GM12878 (cell line): ENCODE results near the gene HCCS. TPM values are rescaled to one million over a fixed set of nuclear protein-coding genes. Genes with fewer than 3 reads are reported as not detected.

Experiments used
- ATAC-seq: fragments of 200-7000 bp; cut with Tn5 transposase; 3 replicates; pipeline ENCODE4 v1.9.1; 2020; ENCODE audit warnings: mild to moderate bottlenecking, moderate library complexity
- BruUV-seq: library from RNA; stranded (reverse); fragments of 400-500 nt; replicated peaks from 2 replicates; lab custom pipeline; 2021; lab: Mats Ljungman, UMichigan
- CTCF ChIA-PET: fragments of 300-600 bp; sonication (Branson Sonifier 250); formaldehyde crosslinking; extraction: SDS; loops from one replicate; lab custom pipeline; 2021; ENCODE audit warnings: inconsistent platforms; lab: Yijun Ruan, JAX
- POLR2A ChIA-PET: fragments of 350-600 bp; formaldehyde crosslinking; extraction: SDS; loops from one replicate; lab custom pipeline; 2021; ENCODE audit warnings: inconsistent platforms; lab: Charles Lee
- RAD21 ChIA-PET: fragments of 300-600 bp; sonication (Branson Sonifier 250); formaldehyde crosslinking; loops from one replicate; lab custom pipeline; 2023; ENCODE audit warnings: antibody characterized with exemption; ENCODE audit not compliant: unreplicated experiment; lab: Charles Lee
- SMC1A ChIA-PET: fragments of 300-600 bp; sonication (Branson Sonifier 250); formaldehyde crosslinking; loops from one replicate; lab custom pipeline; 2023; ENCODE audit not compliant: unreplicated experiment, uncharacterized antibody; lab: Charles Lee
- DNase-seq: peaks from one replicate; pipeline ENCODE4 v3.0.0-alpha.2; 2011; ENCODE audit warnings: low read depth, low spot score
- FAIRE-seq: peaks from 3 replicates; lab custom pipeline; 2011; peaks lifted over from hg19 to GRCh38; lab: Jason Lieb, UNC
- H2AFZ ChIP-seq: 2 replicates; pipeline ENCODE4 v1.6.0; 2011; ENCODE audit warnings: low read depth, low read length, control low read depth; ENCODE audit not compliant: control insufficient read depth
- H3K27ac ChIP-seq: 2 replicates; pipeline ENCODE4 v1.5.1; 2011; ENCODE audit warnings: control low read depth; ENCODE audit not compliant: control insufficient read depth, insufficient read depth
- H3K27me3 ChIP-seq, 2 experiments: replicated peaks in 1 of 2; 2 replicates each; pipeline versions ENCODE4 v1.6.0 to v1.6.1; 2011; ENCODE audit warnings: low read length in 1 of 2; ENCODE audit not compliant: control insufficient read depth in 2 of 2, insufficient read depth in 2 of 2
- H3K36me3 ChIP-seq, 2 experiments: 2 replicates each; pipeline ENCODE4 v1.5.1; 2011; ENCODE audit warnings: low read length in 1 of 2; ENCODE audit not compliant: control insufficient read depth in 2 of 2, insufficient read depth in 2 of 2
- H3K4me1 ChIP-seq: 2 replicates; pipeline ENCODE4 v1.6.1; 2011; ENCODE audit warnings: mild to moderate bottlenecking, low read length, moderate library complexity, mixed read lengths; ENCODE audit not compliant: control insufficient read depth, insufficient read depth
- H3K4me2 ChIP-seq: 2 replicates; pipeline ENCODE4 v1.6.0; 2011; ENCODE audit warnings: control low read depth; ENCODE audit not compliant: control insufficient read depth, insufficient read depth
- H3K4me3 ChIP-seq: fragments of 200-600 bp; sonication (generic); 2 replicates; pipeline ENCODE4 v1.5.1; 2016
- H3K79me2 ChIP-seq: 2 replicates; pipeline ENCODE4 v1.6.0; 2011; ENCODE audit warnings: low read length; ENCODE audit not compliant: control insufficient read depth, insufficient read depth
- H3K9ac ChIP-seq: 2 replicates; pipeline ENCODE4 v1.8.0; 2011; ENCODE audit warnings: low read length, control low read depth, mixed read lengths; ENCODE audit not compliant: control insufficient read depth, insufficient read depth
- H3K9me3 ChIP-seq: replicated peaks from 3 replicates; pipeline ENCODE4 v1.5.1; 2011; ENCODE audit warnings: mild to moderate bottlenecking, low read length; ENCODE audit not compliant: control insufficient read depth, insufficient read depth
- H4K20me1 ChIP-seq: 2 replicates; pipeline ENCODE4 v1.6.0; 2011; ENCODE audit not compliant: control insufficient read depth, insufficient read depth
- EGR1 ChIP-seq, 2 experiments: IDR thresholded peaks; 1 replicate in 1 of 2; 2 replicates in 1 of 2; pipeline ENCODE4 v1.6.1; 2011 to 2012; ENCODE audit warnings: low read depth in 2 of 2, low read length in 2 of 2, borderline replicate concordance in 1 of 2, mild to moderate bottlenecking in 1 of 2, moderate library complexity in 1 of 2
- EP300 ChIP-seq, 2 experiments: fragments of 150-350 bp in 1 of 2; IDR thresholded peaks; 2 replicates each; pipeline ENCODE4 v1.6.1; 2011 to 2012; ENCODE audit warnings: low read depth in 2 of 2, low read length in 2 of 2, borderline replicate concordance in 1 of 2, improper control_type of control experiment in 1 of 2, inconsistent platforms in 1 of 2; ENCODE audit not compliant: control insufficient read depth in 1 of 2
- FOXM1 ChIP-seq: IDR thresholded peaks from 2 replicates; pipeline ENCODE4 v1.6.1; 2012; ENCODE audit warnings: low read depth, mild to moderate bottlenecking, inconsistent platforms, low read length, moderate library complexity
- KLF5 ChIP-seq: fragments of 450-650 bp; IDR thresholded peaks from 2 replicates; pipeline ENCODE4 v1.6.1; 2014; ENCODE audit warnings: mild to moderate bottlenecking; ENCODE audit not compliant: partially characterized antibody
- MTA2 ChIP-seq: fragments of 450-650 bp; IDR thresholded peaks from 2 replicates; pipeline ENCODE4 v1.6.1; 2016; ENCODE audit warnings: low read depth, mild to moderate bottlenecking, moderate library complexity
- MTA3 ChIP-seq: IDR thresholded peaks from 2 replicates; pipeline ENCODE4 v1.6.1; 2012; ENCODE audit warnings: low read length, inconsistent platforms, borderline replicate concordance
- MYB ChIP-seq: fragments of 150-350 bp; IDR thresholded peaks from 2 replicates; pipeline ENCODE4 v1.6.1; 2014; ENCODE audit warnings: mild to moderate bottlenecking, low read depth, low read length, borderline replicate concordance
- PKNOX1 ChIP-seq: fragments of 450-650 bp; IDR thresholded peaks from 2 replicates; pipeline ENCODE4 v1.6.1; 2016; ENCODE audit warnings: mild to moderate bottlenecking
- ZBTB11 ChIP-seq: fragments of 450-650 bp; formaldehyde crosslinking; IDR thresholded peaks from 2 replicates; pipeline ENCODE4 v1.5.0; 2022; ENCODE audit warnings: mild to moderate bottlenecking, missing genetic modification characterization
- ZNF384 ChIP-seq: IDR thresholded peaks from 2 replicates; pipeline ENCODE4 v1.6.1; 2012; ENCODE audit warnings: low read depth, mild to moderate bottlenecking, low read length, improper control_type of control experiment, borderline replicate concordance
- WGBS: methylation state at CpG from one replicate; pipeline ENCODE4 v1.1.6; 2016; ENCODE audit warnings: low lambda C conversion rate; ENCODE audit not compliant: insufficient replicate concordance, insufficient coverage; ENCODE audit errors: missing lambda C conversion rate; 5-methylcytosine and 5-hydroxymethylcytosine counted together
- in situ Hi-C: fragments of 300-500 bp; cut with MboI; formaldehyde crosslinking; loops from 9 replicates; pipeline ENCODE4 v1.14.3; 2018; ENCODE audit warnings: mixed read lengths
- intact Hi-C: fragments of 100-400 bp; cut with micrococcal nuclease; formaldehyde crosslinking; loops from one replicate; pipeline ENCODE4 v1.14.2; 2022; ENCODE audit not compliant: unreplicated experiment
- polyA plus RNA-seq, 11 experiments: library from polyadenylated mRNA; depleted of rRNA in 4 of 11; unstranded in 6 of 11; stranded (reverse) in 5 of 11; fragments of >200 nt; fragmentation: Nextera tagmentation in 4 of 11; fragmentation: Illumina TruSeq in 1 of 11; extraction: Ambion mirVana in 4 of 11; extraction: Trizol in 1 of 11; gene quantifications; 1 replicate in 1 of 11; 2 replicates in 10 of 11; pipeline versions ENCODE4 v1.2.1 to v1.2.3, GENCODE V29; 2011 to 2016; ENCODE audit warnings: inconsistent platforms in 2 of 11, missing spikeins in 2 of 11, low read depth in 1 of 11
- total RNA-seq, 4 experiments: library from RNA; depleted of rRNA in 3 of 4; stranded (reverse); fragments of >200 nt in 3 of 4; fragmentation: Illumina TruSeq in 1 of 4; extraction: Trizol in 1 of 4; gene quantifications; 2 replicates each; pipeline versions ENCODE4 v1.2.1 to v1.2.3, GENCODE V29; 2013 to 2021
- TF ChIP-seq, protein P1 (sequence below): fragments of 450-650 bp; IDR thresholded peaks from 2 replicates; pipeline ENCODE4 v1.6.1; 2017; ENCODE audit warnings: borderline replicate concordance
- TF ChIP-seq, protein P2 (sequence below), 3 experiments: IDR thresholded peaks in 2 of 3; conservative IDR thresholded peaks in 1 of 3; 2 replicates each; pipeline ENCODE4 v1.5.1; 2011; ENCODE audit warnings: low read depth in 3 of 3, low read length in 3 of 3, mild to moderate bottlenecking in 3 of 3, control low read depth in 2 of 3, moderate library complexity in 2 of 3, inconsistent platforms in 1 of 3, mixed read lengths in 1 of 3; ENCODE audit not compliant: control insufficient read depth in 2 of 3, insufficient read depth in 1 of 3; ENCODE audit errors: extremely low read depth in 1 of 3

HCCS gene
- total and polyA plus RNA-seq, 10 of the 15 experiments (the other 5 are each of a cell fraction or from before 2014, with no cell fraction given): 11.8 to 69.6 (median 36.9) TPM

DNA sequence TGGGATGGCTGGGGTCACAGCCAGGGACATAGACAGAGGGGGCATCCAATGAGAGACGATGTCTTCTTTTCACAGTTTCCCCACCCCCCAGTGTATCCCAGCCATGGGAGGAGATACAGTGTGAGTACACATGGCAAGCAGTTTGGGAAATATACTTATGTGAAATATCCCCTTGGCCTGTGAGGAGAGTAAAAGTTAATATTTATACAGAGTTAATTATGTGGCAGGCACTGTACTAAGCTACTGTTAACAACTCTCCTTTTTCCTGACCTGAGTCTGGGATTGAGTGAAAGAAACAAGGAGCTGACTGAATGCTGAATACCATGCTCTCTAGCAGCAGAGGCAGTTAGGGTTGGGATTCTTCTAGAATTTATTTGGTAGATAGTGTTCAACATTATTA lies 35.3 kb downstream of the HCCS start:
- no peak for TF ChIP-seq MTA3
- no peak for TF ChIP-seq PKNOX1
- TF ChIP-seq ZNF384: no peak
- TF ChIP-seq FOXM1: no peak
- TF ChIP-seq KLF5: no peak
- TF ChIP-seq, protein P1, sequence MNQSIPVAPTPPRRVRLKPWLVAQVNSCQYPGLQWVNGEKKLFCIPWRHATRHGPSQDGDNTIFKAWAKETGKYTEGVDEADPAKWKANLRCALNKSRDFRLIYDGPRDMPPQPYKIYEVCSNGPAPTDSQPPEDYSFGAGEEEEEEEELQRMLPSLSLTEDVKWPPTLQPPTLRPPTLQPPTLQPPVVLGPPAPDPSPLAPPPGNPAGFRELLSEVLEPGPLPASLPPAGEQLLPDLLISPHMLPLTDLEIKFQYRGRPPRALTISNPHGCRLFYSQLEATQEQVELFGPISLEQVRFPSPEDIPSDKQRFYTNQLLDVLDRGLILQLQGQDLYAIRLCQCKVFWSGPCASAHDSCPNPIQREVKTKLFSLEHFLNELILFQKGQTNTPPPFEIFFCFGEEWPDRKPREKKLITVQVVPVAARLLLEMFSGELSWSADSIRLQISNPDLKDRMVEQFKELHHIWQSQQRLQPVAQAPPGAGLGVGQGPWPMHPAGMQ: no peak
- TF ChIP-seq, protein P2, sequence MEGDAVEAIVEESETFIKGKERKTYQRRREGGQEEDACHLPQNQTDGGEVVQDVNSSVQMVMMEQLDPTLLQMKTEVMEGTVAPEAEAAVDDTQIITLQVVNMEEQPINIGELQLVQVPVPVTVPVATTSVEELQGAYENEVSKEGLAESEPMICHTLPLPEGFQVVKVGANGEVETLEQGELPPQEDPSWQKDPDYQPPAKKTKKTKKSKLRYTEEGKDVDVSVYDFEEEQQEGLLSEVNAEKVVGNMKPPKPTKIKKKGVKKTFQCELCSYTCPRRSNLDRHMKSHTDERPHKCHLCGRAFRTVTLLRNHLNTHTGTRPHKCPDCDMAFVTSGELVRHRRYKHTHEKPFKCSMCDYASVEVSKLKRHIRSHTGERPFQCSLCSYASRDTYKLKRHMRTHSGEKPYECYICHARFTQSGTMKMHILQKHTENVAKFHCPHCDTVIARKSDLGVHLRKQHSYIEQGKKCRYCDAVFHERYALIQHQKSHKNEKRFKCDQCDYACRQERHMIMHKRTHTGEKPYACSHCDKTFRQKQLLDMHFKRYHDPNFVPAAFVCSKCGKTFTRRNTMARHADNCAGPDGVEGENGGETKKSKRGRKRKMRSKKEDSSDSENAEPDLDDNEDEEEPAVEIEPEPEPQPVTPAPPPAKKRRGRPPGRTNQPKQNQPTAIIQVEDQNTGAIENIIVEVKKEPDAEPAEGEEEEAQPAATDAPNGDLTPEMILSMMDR (IDR thresholded peaks at IDR 0.05 in 2 of 3, conservative IDR thresholded peaks at IDR 0.05 in 1 of 3; ENCODE audit: control insufficient read depth in 2 of 3, extremely low read depth in 1 of 3, insufficient read depth in 1 of 3, low read depth in 3 of 3, low read length in 3 of 3): no peak
- TF ChIP-seq MYB: no peak
- TF ChIP-seq ZBTB11: no peak
- no peak for TF ChIP-seq MTA2
- no peak for TF ChIP-seq EGR1 (IDR thresholded peaks at IDR 0.05; ENCODE audit: borderline replicate concordance in 1 of 2, low read depth in 2 of 2, low read length in 2 of 2)
- TF ChIP-seq EP300 (IDR thresholded peaks at IDR 0.05; ENCODE audit: borderline replicate concordance in 1 of 2, control insufficient read depth in 1 of 2, low read depth in 2 of 2, low read length in 2 of 2): no peak
- TF ChIP-seq, all 136 proteins: peak for 0

More for the DNA sequence above, 35.3 kb downstream of the HCCS start:
- in situ Hi-C loops (loop anchor here (5.0 to 10.0 kb wide), 2 partner anchors 386 to 628 kb away; no protein-coding TSS in a partner anchor), intact Hi-C loops (no loop called here)
- Histone ChIP-seq H3K36me3 (no peaks in the 10 kb centered on the region), H3K4me2 (no peak overlapping the region), H3K4me1 (no peaks in the 10 kb centered on the region), H3K9ac (no peak overlapping the region), H2AFZ (no peak overlapping the region), H3K4me3 (no peak overlapping the region), H4K20me1 (no peaks in the 10 kb centered on the region), H3K27me3 (no peaks in the 10 kb centered on the region), H3K9me3 (no peaks in the 10 kb centered on the region), H3K27ac (no peak overlapping the region), H3K79me2 (no peaks in the 10 kb centered on the region)
- CTCF ChIA-PET: interaction anchor here (0.7 to 1.0 kb wide), 3 partner anchors 235 to 385 kb away, joined by 3 read pairs; no protein-coding TSS in a partner anchor
- SMC1A ChIA-PET: interaction anchor here (1.0 to 1.9 kb wide), 2 partner anchors 222 to 385 kb away, joined by 3 to 13 read pairs; no protein-coding TSS in a partner anchor
- FAIRE-seq (no peak), ATAC-seq (no peak), DNase-seq (no peak)
- no TSS peak for BruUV-seq
- POLR2A ChIA-PET: no interaction called here
- RAD21 ChIA-PET: no interaction called here
- 59% methylated on average over 1 of the region's 1 CpG for WGBS
